Keratinocyte (primary cell): Measurements from ENCODE around the gene MAP3K20. TPM values are rescaled to one million over a fixed set of nuclear protein-coding genes. Genes with fewer than 3 reads are reported as not detected.

ENCODE experiments used
- DNase-seq: peaks from one replicate; pipeline ENCODE4 v3.0.0-alpha.2; 2011; ENCODE audit warnings: low read depth, missing footprints, low spot score
- FAIRE-seq: peaks from 2 replicates; lab custom pipeline; 2011; peaks lifted over from hg19 to GRCh38; lab: Jason Lieb, UNC
- H2AFZ ChIP-seq: 2 replicates; pipeline ENCODE4 v1.6.0; 2012; ENCODE audit warnings: low read length, control low read depth, inconsistent platforms; ENCODE audit not compliant: control insufficient read depth
- H3K27ac ChIP-seq: 2 replicates; pipeline ENCODE4 v1.5.1; 2011; ENCODE audit warnings: low read length; ENCODE audit not compliant: control insufficient read depth, insufficient read depth
- H3K27me3 ChIP-seq: 3 replicates; pipeline ENCODE4 v1.6.0; 2011; ENCODE audit warnings: low read length; ENCODE audit not compliant: control insufficient read depth, insufficient read depth; ENCODE audit errors: extremely low read depth
- H3K36me3 ChIP-seq, 2 experiments: 2 replicates in 1 of 2; 3 replicates in 1 of 2; pipeline ENCODE4 v1.5.1; 2011; ENCODE audit warnings: low read length in 2 of 2, mild to moderate bottlenecking in 1 of 2; ENCODE audit not compliant: control insufficient read depth in 2 of 2, insufficient read depth in 2 of 2; ENCODE audit errors: extremely low read depth in 1 of 2
- H3K4me1 ChIP-seq: 3 replicates; pipeline ENCODE4 v1.5.1; 2011; ENCODE audit warnings: low read length; ENCODE audit not compliant: control insufficient read depth, insufficient read depth; ENCODE audit errors: extremely low read depth
- H3K4me2 ChIP-seq: 3 replicates; pipeline ENCODE4 v1.6.0; 2011; ENCODE audit warnings: low read depth, low read length; ENCODE audit not compliant: control insufficient read depth, insufficient read depth; ENCODE audit errors: extremely low read depth
- H3K4me3 ChIP-seq, 3 experiments: fragments of 200-600 bp in 1 of 3; sonication (generic) in 1 of 3; 2 replicates in 2 of 3; 3 replicates in 1 of 3; pipeline ENCODE4 v1.5.1; 2011 to 2016; ENCODE audit warnings: low read length in 3 of 3, mild to moderate bottlenecking in 3 of 3, control low read depth in 2 of 3, inconsistent platforms in 1 of 3, low read depth in 1 of 3, mixed read lengths in 1 of 3, mixed run types in 1 of 3, moderate library complexity in 1 of 3; ENCODE audit not compliant: control insufficient read depth in 2 of 3, insufficient read depth in 2 of 3; ENCODE audit errors: extremely low read depth in 1 of 3
- H3K79me2 ChIP-seq: 2 replicates; pipeline ENCODE4 v1.6.0; 2012; ENCODE audit warnings: low read length; ENCODE audit not compliant: control insufficient read depth, insufficient read depth
- H3K9ac ChIP-seq: 3 replicates; pipeline ENCODE4 v1.6.0; 2011; ENCODE audit warnings: low read length; ENCODE audit not compliant: control insufficient read depth, insufficient read depth; ENCODE audit errors: extremely low read depth
- H3K9me1 ChIP-seq: 3 replicates; pipeline ENCODE4 v1.6.0; 2011; ENCODE audit warnings: low read length; ENCODE audit not compliant: control insufficient read depth, insufficient read depth; ENCODE audit errors: extremely low read depth
- H3K9me3 ChIP-seq: 2 replicates; pipeline ENCODE4 v1.5.1; 2012; ENCODE audit warnings: low read depth, low read length; ENCODE audit not compliant: control insufficient read depth
- H4K20me1 ChIP-seq: 3 replicates; pipeline ENCODE4 v1.6.0; 2011; ENCODE audit warnings: low read length; ENCODE audit not compliant: control insufficient read depth, insufficient read depth; ENCODE audit errors: extremely low read depth
- CTCF ChIP-seq, 3 experiments: IDR thresholded peaks in 1 of 3; conservative IDR thresholded peaks in 1 of 3; optimal IDR thresholded peaks in 1 of 3; 2 replicates in 2 of 3; 3 replicates in 1 of 3; pipeline versions ENCODE3 to v1.5.1; 2011; ENCODE audit warnings: low read length in 3 of 3, mild to moderate bottlenecking in 3 of 3, moderate library complexity in 2 of 3, control low read depth in 1 of 3, inconsistent platforms in 1 of 3; ENCODE audit not compliant: insufficient read depth in 2 of 3; ENCODE audit errors: extremely low read depth in 1 of 3
- EZH2 ChIP-seq: IDR thresholded peaks from one replicate; pipeline ENCODE4 v1.6.1; 2012; ENCODE audit warnings: inconsistent platforms, mild to moderate bottlenecking, low read length, moderate library complexity
- dilution Hi-C: fragments of 300-500 bp; cut with MboI; formaldehyde crosslinking; loops from one replicate; pipeline ENCODE4 v1.7.0; 2020; ENCODE audit warnings: low sequenced_read_pairs; ENCODE audit not compliant: extremely low pct_ligation_motif_present
- polyA plus RNA-seq, 5 experiments: library from polyadenylated mRNA; depleted of rRNA in 3 of 5; stranded (reverse) in 3 of 5; stranded (forward) in 1 of 5; unstranded in 1 of 5; fragments of >200 nt; gene quantifications; 1 replicate in 1 of 5; 2 replicates in 3 of 5; 3 replicates in 1 of 5; pipeline versions ENCODE4 v1.2.1 to v1.2.3, GENCODE V29; 2011 to 2012; ENCODE audit warnings: missing spikeins in 2 of 5, low read depth in 1 of 5, low replicate concordance in 1 of 5

Gene MAP3K20
- polyA plus RNA-seq, 1 donor (not counting 4 experiments of a cell fraction or from before 2014, with no cell fraction given) = 31.7 TPM

DNA sequence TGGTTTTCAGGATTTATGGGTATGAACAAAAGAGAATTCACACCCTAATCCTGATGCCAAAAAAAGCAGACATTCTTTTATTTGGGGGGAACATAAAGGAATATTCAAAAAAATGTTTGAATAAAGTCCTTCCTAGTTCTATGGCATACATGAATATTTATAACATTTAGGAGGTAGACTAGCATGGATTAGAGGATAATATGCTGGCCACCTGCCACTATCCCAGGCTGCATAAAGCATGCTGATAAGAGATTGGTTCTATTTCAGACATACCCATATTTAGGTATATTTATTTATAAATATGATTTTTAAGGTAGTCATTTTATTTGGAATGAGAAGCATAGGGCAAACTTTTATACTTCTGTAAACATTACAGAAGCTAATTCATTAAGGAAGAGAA, 34.9 kb upstream of the MAP3K20 start:
- H3K4me1 ChIP-seq = no peaks in the 10 kb centered on the region
- H3K9me3 ChIP-seq = no peaks in the 10 kb centered on the region
- H3K27me3 ChIP-seq = no peaks in the 10 kb centered on the region
- no peaks in the 10 kb centered on the region for H3K9me1 ChIP-seq
- no peak overlapping the region for H3K9ac ChIP-seq
- DNase-seq = no peak
- H4K20me1 ChIP-seq = no peaks in the 10 kb centered on the region
- H3K4me2 ChIP-seq = no peak overlapping the region
- TF ChIP-seq CTCF (optimal IDR thresholded peaks at IDR 0.05 in 1 of 3, IDR thresholded peaks at IDR 0.05 in 1 of 3, conservative IDR thresholded peaks at IDR 0.05 in 1 of 3; ENCODE audit: extremely low read depth in 1 of 3, insufficient read depth in 2 of 3, low read length in 3 of 3) (no peak), EZH2 (no peak)
- no peak overlapping the region for H3K27ac ChIP-seq
- H3K4me3 ChIP-seq = no peak overlapping the region
- dilution Hi-C loops = loop anchor here (25.0 kb wide), 1 partner anchor 147 kb away; no protein-coding TSS in a partner anchor
- no peak for FAIRE-seq
- no peaks in the 10 kb centered on the region for H3K79me2 ChIP-seq
- no peaks in the 10 kb centered on the region for H3K36me3 ChIP-seq
- no peak overlapping the region for H2AFZ ChIP-seq

DNA sequence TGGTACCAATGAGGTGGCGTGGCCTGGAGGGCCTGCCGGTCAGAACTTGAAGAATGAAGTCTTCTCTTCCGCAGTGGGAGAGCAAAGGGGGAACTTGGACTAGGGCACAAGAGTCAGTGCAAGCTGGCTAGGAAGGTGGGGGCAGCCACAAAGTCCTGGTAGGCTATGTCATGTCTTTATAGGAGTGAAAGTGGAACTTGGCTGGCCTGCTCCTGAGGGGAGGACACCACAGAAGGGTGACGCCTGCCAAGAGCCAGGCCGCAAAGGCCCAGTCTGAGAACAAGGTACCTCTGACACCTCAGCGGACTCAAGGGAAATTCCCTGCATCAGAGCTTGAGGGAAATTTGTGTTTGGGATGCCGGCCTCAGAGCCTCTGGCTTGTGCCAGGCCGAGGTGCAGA, 32.2 kb upstream of the MAP3K20 start:
- DNase-seq (no peak), FAIRE-seq (no peak)
- Histone ChIP-seq H3K36me3 (no peaks in the 10 kb centered on the region), H4K20me1 (no peaks in the 10 kb centered on the region), H3K4me1 (peaks cover 8% of the 10 kb centered on the region), H3K9me3 (no peaks in the 10 kb centered on the region), H3K27me3 (no peaks in the 10 kb centered on the region), H2AFZ (no peak overlapping the region), H3K79me2 (no peaks in the 10 kb centered on the region), H3K4me2 (no peak overlapping the region), H3K27ac (no peak overlapping the region), H3K9me1 (no peaks in the 10 kb centered on the region), H3K9ac (no peak overlapping the region), H3K4me3 (no peak overlapping the region)
- dilution Hi-C loops = loop anchor here (25.0 kb wide), 1 partner anchor 144 kb away; no protein-coding TSS in a partner anchor
- TF ChIP-seq CTCF (optimal IDR thresholded peaks at IDR 0.05 in 1 of 3, IDR thresholded peaks at IDR 0.05 in 1 of 3, conservative IDR thresholded peaks at IDR 0.05 in 1 of 3; ENCODE audit: extremely low read depth in 1 of 3, insufficient read depth in 2 of 3, low read length in 3 of 3) (no peak), EZH2 (no peak)
